22Rv1 (cell line): ENCODE measurements around the gene CCDC24.

Experiments used
- H3K27ac ChIP-seq: fragments of 450-650 bp; 2 replicates; pipeline ENCODE4 v1.5.1; 2017
- ZFX ChIP-seq: fragments of 450-650 bp; IDR thresholded peaks from 2 replicates; pipeline ENCODE4 v1.6.1; 2017; ENCODE audit warnings: antibody characterized with exemption, borderline replicate concordance
- TF ChIP-seq, protein P1 (sequence below): fragments of 450-650 bp; IDR thresholded peaks from 2 replicates; pipeline ENCODE4 v1.5.1; 2017; ENCODE audit warnings: mild to moderate bottlenecking

The CCDC24 gene

DNA sequence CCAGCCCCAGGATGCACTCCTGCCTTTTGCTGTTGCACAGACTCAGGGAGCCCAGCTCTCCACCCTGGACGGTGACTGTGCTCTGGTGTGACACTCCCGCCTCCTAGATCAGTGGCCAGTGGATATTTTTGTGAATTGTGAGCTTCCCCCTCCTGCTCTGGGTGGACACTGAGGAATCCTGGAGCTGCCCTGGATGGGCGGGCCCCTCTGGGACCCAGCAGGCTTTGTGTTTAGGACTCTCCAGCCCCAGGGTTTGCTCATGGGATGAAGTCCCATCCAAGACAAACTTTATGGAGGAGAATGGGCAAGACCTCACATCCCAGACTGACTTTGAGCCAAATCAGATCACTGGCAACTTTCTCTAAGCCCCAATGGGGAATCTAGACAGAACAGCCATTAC, 23.8 kb downstream of the CCDC24 start:
- no peak for TF ChIP-seq ZFX
- TF ChIP-seq, protein P1, sequence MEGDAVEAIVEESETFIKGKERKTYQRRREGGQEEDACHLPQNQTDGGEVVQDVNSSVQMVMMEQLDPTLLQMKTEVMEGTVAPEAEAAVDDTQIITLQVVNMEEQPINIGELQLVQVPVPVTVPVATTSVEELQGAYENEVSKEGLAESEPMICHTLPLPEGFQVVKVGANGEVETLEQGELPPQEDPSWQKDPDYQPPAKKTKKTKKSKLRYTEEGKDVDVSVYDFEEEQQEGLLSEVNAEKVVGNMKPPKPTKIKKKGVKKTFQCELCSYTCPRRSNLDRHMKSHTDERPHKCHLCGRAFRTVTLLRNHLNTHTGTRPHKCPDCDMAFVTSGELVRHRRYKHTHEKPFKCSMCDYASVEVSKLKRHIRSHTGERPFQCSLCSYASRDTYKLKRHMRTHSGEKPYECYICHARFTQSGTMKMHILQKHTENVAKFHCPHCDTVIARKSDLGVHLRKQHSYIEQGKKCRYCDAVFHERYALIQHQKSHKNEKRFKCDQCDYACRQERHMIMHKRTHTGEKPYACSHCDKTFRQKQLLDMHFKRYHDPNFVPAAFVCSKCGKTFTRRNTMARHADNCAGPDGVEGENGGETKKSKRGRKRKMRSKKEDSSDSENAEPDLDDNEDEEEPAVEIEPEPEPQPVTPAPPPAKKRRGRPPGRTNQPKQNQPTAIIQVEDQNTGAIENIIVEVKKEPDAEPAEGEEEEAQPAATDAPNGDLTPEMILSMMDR, result no peak
- H3K27ac ChIP-seq, result no peak overlapping the region

GRCh38 chr1:44016041-44016889, 24.9 kb downstream of the CCDC24 start:
- H3K27ac ChIP-seq, result no peak overlapping the region
- no peak for TF ChIP-seq ZFX
- TF ChIP-seq, protein P1, result no peak

DNA sequence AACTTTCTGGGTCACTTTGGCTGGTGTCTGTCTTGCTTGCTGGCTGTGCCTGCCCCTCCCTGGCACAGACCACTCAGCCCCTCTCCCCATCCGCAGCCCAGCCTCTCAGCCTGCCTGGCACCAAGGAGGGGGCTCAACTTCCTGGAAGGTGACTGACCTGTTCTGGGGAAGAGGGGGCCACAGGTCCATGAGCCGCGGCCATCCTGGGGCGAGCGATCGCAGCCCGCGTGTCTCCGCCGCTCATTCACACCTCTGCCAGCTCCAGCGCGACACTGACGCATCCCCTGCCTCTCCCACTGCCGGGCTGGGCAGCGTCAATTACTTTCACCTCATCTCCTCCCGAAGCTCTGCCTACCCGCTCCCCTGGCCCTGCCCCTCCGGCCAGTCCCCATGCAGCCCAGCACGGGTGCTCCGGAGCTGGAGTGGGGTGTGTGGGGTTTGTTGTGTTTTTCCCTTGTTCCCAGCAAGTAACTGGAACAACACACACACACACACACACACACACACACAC, 25.5 kb downstream of the CCDC24 start:
- H3K27ac ChIP-seq, result no peak overlapping the region
- TF ChIP-seq ZFX, result no peak
- TF ChIP-seq, protein P1, result no peak

DNA sequence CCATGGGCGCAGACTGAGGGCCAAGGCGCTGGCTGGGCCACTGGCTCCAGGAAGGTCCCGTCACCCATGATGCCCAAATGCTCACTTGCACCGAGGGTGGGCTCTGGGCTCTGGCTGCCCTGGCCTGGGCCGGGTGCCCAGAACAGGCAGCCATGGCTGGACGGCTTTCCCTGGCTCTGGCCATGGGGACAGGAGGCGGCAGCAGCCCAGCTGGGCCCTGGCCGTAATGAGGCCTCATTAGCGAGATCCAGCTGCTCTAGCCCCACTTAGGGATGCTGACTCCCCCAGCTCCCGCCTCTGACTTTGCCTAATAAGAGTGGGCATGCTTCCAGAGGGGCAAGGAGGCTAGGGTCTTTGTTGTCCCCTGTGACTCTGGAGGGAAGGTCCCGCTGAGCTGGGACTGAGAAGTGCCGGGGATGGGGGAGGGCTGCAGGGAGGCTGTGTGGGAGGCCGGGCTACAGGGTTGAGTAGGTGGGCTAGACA, 28.1 kb downstream of the CCDC24 start:
- TF ChIP-seq, protein P1, result no peak
- TF ChIP-seq ZFX, result no peak
- H3K27ac ChIP-seq, result no peak overlapping the region

DNA sequence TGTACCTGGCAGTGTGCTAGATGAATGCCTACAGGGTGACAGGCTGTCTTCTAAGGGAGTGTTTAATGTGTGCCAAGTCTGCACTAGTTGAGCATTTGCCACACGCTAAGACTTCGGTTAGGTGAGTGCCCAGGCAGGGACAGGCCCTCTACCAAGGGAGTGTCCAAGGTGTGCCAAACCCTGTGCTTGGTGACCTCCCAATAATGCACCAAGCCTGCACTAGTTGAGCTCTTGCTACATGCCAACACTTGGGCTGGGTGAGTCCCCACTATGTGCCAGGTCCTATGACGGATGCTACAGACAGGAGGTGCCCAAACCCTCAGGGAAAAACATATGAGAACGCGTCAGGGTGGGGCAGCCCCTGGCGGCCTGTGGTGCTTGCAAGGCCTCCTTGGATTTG, 29.1 kb downstream of the CCDC24 start:
- TF ChIP-seq, protein P1, result no peak
- no peak for TF ChIP-seq ZFX
- H3K27ac ChIP-seq, result no peak overlapping the region

DNA sequence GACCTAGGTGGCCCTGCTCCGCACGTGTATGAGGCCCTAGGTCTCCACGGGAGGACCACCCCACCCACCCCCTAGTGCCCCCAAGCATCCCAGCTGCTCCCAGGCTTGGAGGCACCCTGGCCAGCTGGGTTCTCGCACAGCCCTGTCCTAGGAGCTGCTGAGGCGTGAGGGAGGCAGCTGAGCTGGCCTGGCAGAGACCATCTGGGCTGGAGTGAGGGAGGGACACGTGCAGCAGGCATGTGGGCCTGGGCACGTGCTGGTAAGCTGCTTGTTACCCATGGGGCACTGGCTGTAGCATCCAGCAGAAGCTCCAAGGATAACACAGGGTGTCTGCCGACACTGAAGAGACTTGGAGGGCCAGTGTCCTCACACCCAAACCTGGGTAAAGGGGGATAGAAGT, 29.8 kb downstream of the CCDC24 start:
- TF ChIP-seq ZFX, result no peak
- TF ChIP-seq, protein P1, result no peak
- H3K27ac ChIP-seq, result no peak overlapping the region
